DMS 273 treated with DMSO at 0.1 percent for 48 hours (cell line): Measurements from ENCODE around the gene RAB38.

Source experiments
- DNase-seq: peaks from one replicate; lab custom pipeline; 2025; lab: John Stamatoyannopoulos, UW

RAB38 gene

GRCh38 chr11:88169881-88170280 is 5.4 kb downstream of the RAB38 start:
- no peak for DNase-seq

GRCh38 chr11:88169471-88169870 is 5.8 kb downstream of the RAB38 start:
- DNase-seq: no peak

GRCh38 chr11:88167853-88168252 is 7.4 kb downstream of the RAB38 start:
- no peak for DNase-seq

- DNase-seq: no peak
Observed at GRCh38 chr11:88164806-88165585, 10.2 kb downstream of the RAB38 start.

GRCh38 chr11:88164320-88164719 is 10.9 kb downstream of the RAB38 start:
- DNase-seq: no peak

GRCh38 chr11:88158081-88158480 is 17.2 kb downstream of the RAB38 start:
- no peak for DNase-seq

- no peak for DNase-seq
Observed at GRCh38 chr11:88157370-88157769, 17.9 kb downstream of the RAB38 start.

- DNase-seq: no peak
Observed at GRCh38 chr11:88152381-88152780, 22.9 kb downstream of the RAB38 start.

GRCh38 chr11:88151709-88152265 is 23.5 kb downstream of the RAB38 start:
- DNase-seq: no peak

- DNase-seq: no peak
Observed at GRCh38 chr11:88146106-88146505, 29.1 kb downstream of the RAB38 start.

GRCh38 chr11:88139865-88140264 is 35.4 kb downstream of the RAB38 start:
- DNase-seq: no peak

GRCh38 chr11:88131764-88132470 is 43.3 kb downstream of the RAB38 start:
- no peak for DNase-seq

- no peak for DNase-seq
Observed at GRCh38 chr11:88122956-88123355, 52.3 kb downstream of the RAB38 start.

GRCh38 chr11:88119561-88119960 is 55.7 kb downstream of the RAB38 start:
- peak; percentile 0 for DNase-seq

GRCh38 chr11:88117281-88117858 is 57.9 kb downstream of the RAB38 start:
- DNase-seq: no peak

- DNase-seq: no peak
Observed at GRCh38 chr11:88115828-88116755, 59.2 kb downstream of the RAB38 start.

- no peak for DNase-seq
Observed at GRCh38 chr11:88114486-88115045, 60.7 kb downstream of the RAB38 start.

GRCh38 chr11:88106666-88107065 is 68.6 kb downstream of the RAB38 start:
- DNase-seq: no peak

- DNase-seq: no peak
Observed at GRCh38 chr11:88105951-88106350, 69.3 kb downstream of the RAB38 start.

GRCh38 chr11:88105526-88105925 is 69.7 kb downstream of the RAB38 start:
- DNase-seq: no peak

- no peak for DNase-seq
Observed at GRCh38 chr11:88104408-88104807, 70.8 kb downstream of the RAB38 start.
